PC-3 (cell line): ENCODE measurements around the gene PCDHGA10. TPM values are rescaled to one million over a fixed set of nuclear protein-coding genes. Genes with fewer than 3 reads are reported as not detected.
"Not testable (repeated sequence)": the region's sequence is repeated elsewhere in the genome, so short reads cannot be mapped to it uniquely, and the experiment has no call there.

Source experiments
- ATAC-seq: fragments of 200-7000 bp; cut with Tn5 transposase; 2 replicates; pipeline ENCODE4 v1.9.1; 2020; ENCODE audit warnings: mild to moderate bottlenecking, moderate library complexity
- BruUV-seq: library from RNA; stranded (reverse); fragments of 400-500 nt; replicated peaks from 2 replicates; lab custom pipeline; 2021; lab: Mats Ljungman, UMichigan
- CTCF ChIA-PET: fragments of 300-600 bp; sonication (Branson Sonifier 250); formaldehyde crosslinking; loops from one replicate; lab custom pipeline; 2022; ENCODE audit warnings: antibody characterized with exemption; lab: Charles Lee
- POLR2A ChIA-PET: fragments of 300-600 bp; sonication (Branson Sonifier 250); formaldehyde crosslinking; loops from one replicate; lab custom pipeline; 2022; ENCODE audit warnings: antibody characterized with exemption; ENCODE audit not compliant: unreplicated experiment; lab: Charles Lee
- DNase-seq: peaks from one replicate; pipeline ENCODE4 v3.0.0-alpha.2; 2015
- H2AFZ ChIP-seq: fragments of 300-600 bp; sonication (generic); 2 replicates; pipeline ENCODE4 v1.6.0; 2016; ENCODE audit warnings: antibody characterized with exemption, low read length
- H3F3A ChIP-seq: fragments of 300-600 bp; sonication (generic); one replicate; pipeline ENCODE4 v1.6.0; 2017; ENCODE audit warnings: antibody characterized with exemption, low read length, control low read depth, mild to moderate bottlenecking; ENCODE audit not compliant: unreplicated experiment
- H3K27ac ChIP-seq: fragments of 300-600 bp; sonication (generic); 2 replicates; pipeline ENCODE4 v1.5.1; 2016; ENCODE audit warnings: mild to moderate bottlenecking, low read length
- H3K27me3 ChIP-seq: fragments of 300-600 bp; sonication (generic); 2 replicates; pipeline ENCODE4 v1.6.1; 2016; ENCODE audit warnings: low read length, mixed read lengths
- H3K36me3 ChIP-seq: fragments of 300-600 bp; sonication (generic); 2 replicates; pipeline ENCODE4 v1.6.1; 2016; ENCODE audit warnings: low read depth, mixed run types, low read length, mixed read lengths
- H3K4me1 ChIP-seq: fragments of 300-600 bp; sonication (generic); 2 replicates; pipeline ENCODE4 v1.5.1; 2016; ENCODE audit warnings: low read length; ENCODE audit not compliant: insufficient read depth
- H3K4me2 ChIP-seq: fragments of 300-600 bp; sonication (generic); 2 replicates; pipeline ENCODE4 v1.6.0; 2016; ENCODE audit warnings: low read length
- H3K4me3 ChIP-seq: fragments of 300-600 bp; sonication (generic); 2 replicates; pipeline ENCODE4 v1.5.1; 2016; ENCODE audit warnings: mild to moderate bottlenecking, low read length, mixed read lengths
- H3K79me2 ChIP-seq: fragments of 300-600 bp; sonication (generic); 2 replicates; pipeline ENCODE4 v1.6.1; 2017; ENCODE audit warnings: low read length, mixed read lengths
- H3K9ac ChIP-seq: fragments of 300-600 bp; sonication (generic); 2 replicates; pipeline ENCODE4 v1.6.0; 2016; ENCODE audit warnings: mild to moderate bottlenecking, low read length
- H3K9me2 ChIP-seq: fragments of 300-600 bp; sonication (generic); replicated peaks from 2 replicates; pipeline ENCODE4 v1.6.1; 2016; ENCODE audit warnings: mixed run types, low read length, mixed read lengths
- H3K9me3 ChIP-seq: fragments of 300-600 bp; sonication (generic); 2 replicates; pipeline ENCODE4 v1.6.1; 2016; ENCODE audit warnings: low read length, mixed read lengths
- H4K20me1 ChIP-seq: fragments of 300-600 bp; sonication (generic); 2 replicates; pipeline ENCODE4 v1.6.1; 2016; ENCODE audit warnings: low read length, mixed read lengths
- CTCF ChIP-seq: fragments of 300-600 bp; sonication (generic); conservative IDR thresholded peaks from 2 replicates; pipeline ENCODE4 v1.5.1; 2017; ENCODE audit warnings: antibody characterized with exemption, low read depth, mild to moderate bottlenecking, low read length
- EZH2 ChIP-seq: fragments of 300-600 bp; sonication (generic); IDR thresholded peaks from one replicate; pipeline ENCODE4 v1.6.1; 2017; ENCODE audit warnings: antibody characterized with exemption, mild to moderate bottlenecking, low read length; ENCODE audit not compliant: unreplicated experiment
- EZH2phosphoT487 ChIP-seq: fragments of 300-600 bp; sonication (generic); IDR thresholded peaks from 2 replicates; pipeline ENCODE4 v1.6.1; 2018; ENCODE audit warnings: mild to moderate bottlenecking, antibody characterized with exemption, low read length, borderline replicate concordance
- intact Hi-C: fragments of 100-400 bp; cut with micrococcal nuclease; formaldehyde crosslinking; loops from 2 replicates; pipeline ENCODE4 v1.9.0; 2023
- total RNA-seq: library from RNA; depleted of rRNA; stranded (reverse); fragments of >200 nt; gene quantifications from 2 replicates; pipeline ENCODE4 v1.2.3, GENCODE V29; 2014

Gene PCDHGA10
- total RNA-seq, 1 experiment from 2014 or later = 0.84 TPM

DNA sequence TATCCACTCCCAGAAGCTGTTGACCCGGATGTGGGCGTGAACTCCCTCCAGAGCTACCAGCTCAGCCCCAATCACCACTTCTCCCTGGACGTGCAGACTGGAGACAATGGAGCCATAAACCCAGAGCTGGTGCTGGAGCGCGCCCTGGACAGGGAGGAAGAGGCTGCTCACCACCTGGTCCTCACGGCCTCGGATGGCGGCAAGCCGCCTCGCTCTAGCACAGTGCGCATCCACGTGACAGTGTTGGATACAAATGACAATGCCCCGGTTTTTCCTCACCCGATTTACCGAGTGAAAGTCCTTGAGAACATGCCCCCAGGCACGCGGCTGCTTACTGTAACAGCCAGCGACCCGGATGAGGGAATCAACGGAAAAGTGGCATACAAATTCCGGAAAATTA lies 19.5 kb upstream of the PCDHGA10 start:
- ATAC-seq = no peak
- H2AFZ ChIP-seq = no peak overlapping the region
- H3K27me3 ChIP-seq = no peaks in the 10 kb centered on the region
- TF ChIP-seq EZH2phosphoT487 (no peak), EZH2 (no peak), CTCF (no peak)
- H3K27ac ChIP-seq = no peak overlapping the region
- H3F3A ChIP-seq = no peaks in the 10 kb centered on the region
- H3K9me3 ChIP-seq = 0 out of 2 replicates have a peak, but pooled peaks cover 6% of the 10 kb centered on the region
- intact Hi-C loops = no loop called here
- BruUV-seq = no TSS peak
- H3K4me3 ChIP-seq = no peak overlapping the region
- H3K9ac ChIP-seq = no peak overlapping the region
- H3K9me2 ChIP-seq = no peaks in the 10 kb centered on the region
- no peak overlapping the region for H3K4me2 ChIP-seq
- H3K79me2 ChIP-seq = no peaks in the 10 kb centered on the region
- no peaks in the 10 kb centered on the region for H4K20me1 ChIP-seq
- DNase-seq = no peak
- no peaks in the 10 kb centered on the region for H3K36me3 ChIP-seq
- no peaks in the 10 kb centered on the region for H3K4me1 ChIP-seq
- ChIA-PET POLR2A (no interaction called here), CTCF (no interaction called here)

GRCh38 chr5:141394401-141395187 lies 18.2 kb upstream of the PCDHGA10 start:
- H3K9ac ChIP-seq, DNase-seq, H3F3A ChIP-seq, ATAC-seq, H3K79me2 ChIP-seq, H3K4me2 ChIP-seq, H3K27me3 ChIP-seq, H3K4me3 ChIP-seq, H4K20me1 ChIP-seq, CTCF ChIA-PET, H3K36me3 ChIP-seq, H3K27ac ChIP-seq, H3K9me3 ChIP-seq, H3K9me2 ChIP-seq, BruUV-seq, POLR2A ChIA-PET, H2AFZ ChIP-seq, H3K4me1 ChIP-seq: not testable (repeated sequence)
- intact Hi-C loops = loop anchor here (5.0 kb wide), 1 partner anchor 113 kb away; no protein-coding TSS in a partner anchor

GRCh38 chr5:141397756-141398551 lies 14.8 kb upstream of the PCDHGA10 start, which contains the start of gene PCDHGB5:
TSS of gene PCDHGB5 (plus strand) at chr5:141397947. CDS start at chr5:141398128, 181 bp downstream.
- BruUV-seq = TSS peak; percentile 66
- H3K79me2 ChIP-seq, H4K20me1 ChIP-seq, H3K4me1 ChIP-seq, H3K36me3 ChIP-seq, H3F3A ChIP-seq, H3K27ac ChIP-seq, H3K9me3 ChIP-seq, H3K9me2 ChIP-seq, H3K27me3 ChIP-seq: not testable (repeated sequence)
- ATAC-seq (peak; percentile 98), DNase-seq (peak; percentile 68)
- peak within 1 kb of the TSS; percentile 73; the same call in 1 of the 2 replicates for H2AFZ ChIP-seq
- peak within 1 kb of the TSS; percentile 59 for H3K9ac ChIP-seq
- ChIA-PET CTCF (interaction anchor here (0.6 to 2.4 kb wide), 5 partner anchors 19 to 163 kb away, joined by 3 to 8 read pairs (median 4); partner anchors contain the start of gene PCDHGA5), POLR2A (interaction anchor here (0.7 kb wide), 1 partner anchor 166 kb away, joined by 5 read pairs; no protein-coding TSS in a partner anchor)
- H3K4me3 ChIP-seq = peak within 1 kb of the TSS; percentile 64
- peak within 1 kb of the TSS; percentile 70 for H3K4me2 ChIP-seq
- intact Hi-C loops = loop anchor here (1.0 to 5.0 kb wide), 5 partner anchors 33 to 166 kb away; partner anchors contain the start of gene PCDHGA5
- TF ChIP-seq CTCF = peak; percentile 65
